ENCODE data around the gene HTATSF1.

DNA sequence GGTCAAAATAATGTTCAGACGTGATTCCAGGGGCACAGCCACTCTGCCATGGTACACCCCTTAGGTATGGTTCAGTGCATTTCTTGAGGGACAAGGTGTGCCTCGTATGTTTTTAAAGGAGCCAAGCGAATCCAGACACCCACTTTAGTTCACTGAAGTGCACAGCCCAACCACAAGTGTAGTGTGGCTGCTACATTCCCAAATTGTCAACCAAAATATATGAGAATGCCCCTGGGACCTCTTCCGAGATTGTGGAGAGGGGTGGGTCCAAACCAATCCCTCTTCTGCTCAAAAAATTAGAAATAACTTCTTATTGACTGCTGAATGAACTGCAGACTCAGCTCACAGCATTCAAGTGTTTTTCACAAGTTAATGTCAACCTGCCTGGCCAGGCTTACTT is 17.0 kb upstream of the HTATSF1 start:
- TF ChIP-seq SIN3A (IDR thresholded peaks at IDR 0.05; ENCODE audit: low read depth) (no peak), EZH2 (IDR thresholded peaks at IDR 0.05) (no peak), ZFX (IDR thresholded peaks at IDR 0.05) (no peak), SP1 (IDR thresholded peaks at IDR 0.05; ENCODE audit: low read depth) (no peak), ELF1 (IDR thresholded peaks at IDR 0.05; ENCODE audit: borderline replicate concordance, low read depth) (no peak)
- TF ChIP-seq, protein P1, sequence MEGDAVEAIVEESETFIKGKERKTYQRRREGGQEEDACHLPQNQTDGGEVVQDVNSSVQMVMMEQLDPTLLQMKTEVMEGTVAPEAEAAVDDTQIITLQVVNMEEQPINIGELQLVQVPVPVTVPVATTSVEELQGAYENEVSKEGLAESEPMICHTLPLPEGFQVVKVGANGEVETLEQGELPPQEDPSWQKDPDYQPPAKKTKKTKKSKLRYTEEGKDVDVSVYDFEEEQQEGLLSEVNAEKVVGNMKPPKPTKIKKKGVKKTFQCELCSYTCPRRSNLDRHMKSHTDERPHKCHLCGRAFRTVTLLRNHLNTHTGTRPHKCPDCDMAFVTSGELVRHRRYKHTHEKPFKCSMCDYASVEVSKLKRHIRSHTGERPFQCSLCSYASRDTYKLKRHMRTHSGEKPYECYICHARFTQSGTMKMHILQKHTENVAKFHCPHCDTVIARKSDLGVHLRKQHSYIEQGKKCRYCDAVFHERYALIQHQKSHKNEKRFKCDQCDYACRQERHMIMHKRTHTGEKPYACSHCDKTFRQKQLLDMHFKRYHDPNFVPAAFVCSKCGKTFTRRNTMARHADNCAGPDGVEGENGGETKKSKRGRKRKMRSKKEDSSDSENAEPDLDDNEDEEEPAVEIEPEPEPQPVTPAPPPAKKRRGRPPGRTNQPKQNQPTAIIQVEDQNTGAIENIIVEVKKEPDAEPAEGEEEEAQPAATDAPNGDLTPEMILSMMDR (IDR thresholded peaks at IDR 0.05 in 2 of 3, conservative IDR thresholded peaks at IDR 0.05 in 1 of 3; ENCODE audit: borderline replicate concordance in 1 of 3, insufficient read depth in 1 of 3, low read depth in 2 of 3, low read length in 2 of 3): no peak
